T-helper 1 cell (primary cell): ENCODE measurements around the gene MAP3K5.

ENCODE experiments used
- DNase-seq, 5 donors: peaks; one replicate each; pipeline ENCODE4 v3.0.0-alpha.2; 2012 to 2020

The MAP3K5 gene

GRCh38 chr6:136742125-136742524, 50.2 kb downstream of the MAP3K5 start:
- DNase-seq, result no peak

DNA sequence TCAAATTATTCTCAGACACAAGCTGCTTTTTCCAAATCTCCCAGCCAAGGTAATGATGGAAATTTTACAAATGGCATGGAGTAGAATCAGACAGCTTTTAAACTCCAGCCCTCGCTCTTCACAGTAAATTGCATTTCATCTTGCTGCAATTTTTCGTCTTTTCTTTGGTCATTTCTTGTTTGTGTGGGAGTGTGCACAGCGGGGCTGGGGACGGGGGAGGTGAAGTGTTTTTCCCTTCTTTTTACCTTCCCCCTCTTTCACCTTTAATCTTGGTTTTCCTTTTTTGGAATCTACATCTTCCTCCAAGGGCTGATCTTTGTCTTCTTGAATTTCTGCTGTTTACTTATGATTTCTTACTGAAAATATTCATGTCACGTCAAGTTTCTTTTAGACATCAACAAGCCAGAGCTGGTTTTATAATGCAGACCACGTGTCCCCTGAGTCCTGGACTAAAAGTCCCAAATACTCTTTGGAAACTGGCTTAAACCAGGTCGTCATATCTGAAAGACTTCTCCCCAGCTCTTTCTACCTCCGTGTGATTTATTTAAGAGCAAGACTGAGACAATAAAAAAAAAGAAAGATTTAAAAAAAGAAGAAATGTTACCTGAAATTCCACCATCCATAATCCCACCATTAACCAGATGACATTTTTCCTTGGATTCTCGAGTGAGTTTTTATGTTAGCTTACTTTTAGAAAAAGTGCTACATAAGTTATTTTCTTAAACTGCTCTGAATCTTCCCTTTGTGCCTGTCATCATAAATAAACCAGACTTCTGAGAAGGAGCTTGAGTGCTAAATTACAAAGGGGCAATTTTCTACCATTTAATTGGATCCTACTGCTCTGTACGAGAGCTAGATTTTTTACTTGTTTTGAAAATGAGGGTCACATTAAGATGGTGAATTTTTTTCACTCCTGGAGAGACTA, 52.0 kb downstream of the MAP3K5 start:
- no peak for DNase-seq

DNA sequence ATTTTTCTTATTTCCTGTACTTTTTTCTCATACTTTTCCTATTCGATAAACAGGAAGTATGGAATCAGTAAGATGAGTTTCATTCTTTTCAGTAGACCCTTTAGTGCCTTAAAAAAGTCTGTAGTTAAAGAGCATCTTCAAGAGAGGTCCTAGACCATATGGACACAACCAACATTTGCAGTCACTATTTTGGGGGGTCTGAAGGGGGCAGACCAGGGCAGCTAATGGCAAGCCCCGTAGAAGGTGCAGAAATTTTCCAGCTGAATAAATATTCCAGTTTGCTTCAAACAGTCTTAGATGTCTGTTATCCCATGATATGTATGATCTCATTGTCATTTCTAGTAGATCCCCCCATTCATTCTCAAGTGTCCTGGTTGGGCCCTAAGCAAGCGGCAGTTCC, 52.8 kb downstream of the MAP3K5 start:
- DNase-seq, result no peak

DNA sequence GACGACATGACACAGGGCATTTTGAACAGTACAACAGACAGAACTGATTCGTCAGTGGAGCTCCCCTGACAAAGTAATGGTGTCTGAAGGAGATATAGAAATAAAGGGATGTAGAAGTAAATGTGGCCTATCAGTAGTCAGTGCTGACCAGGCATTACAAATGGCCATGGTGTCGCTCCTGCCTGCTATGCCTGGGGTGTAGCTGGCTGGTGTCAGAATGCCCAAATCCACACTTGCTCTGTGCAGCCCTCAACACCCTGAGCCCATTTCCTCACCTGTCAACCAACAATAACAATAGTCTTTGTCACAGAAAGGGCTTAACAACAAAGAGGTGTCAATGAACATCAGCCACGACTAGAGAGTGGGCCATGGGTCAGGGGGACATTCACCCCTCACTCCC, 53.2 kb downstream of the MAP3K5 start:
- DNase-seq, result no peak

DNA sequence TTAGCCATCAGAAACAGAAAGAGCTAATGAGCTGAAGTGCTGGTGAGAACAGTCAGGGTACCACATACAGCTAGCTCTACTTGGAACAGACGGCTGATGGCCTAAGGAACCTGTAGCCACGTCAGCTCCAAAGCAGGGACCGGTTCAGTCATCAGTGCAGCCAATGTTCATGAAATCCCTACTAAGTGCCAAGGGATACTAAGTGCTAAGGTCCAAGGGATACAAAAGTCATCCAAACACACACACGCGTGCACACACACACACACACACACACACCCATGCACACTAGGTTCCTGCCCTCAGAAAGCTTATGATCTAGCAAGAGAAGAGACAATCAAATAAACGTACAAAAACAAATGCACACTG, 53.6 kb downstream of the MAP3K5 start:
- no peak for DNase-seq

- DNase-seq, result no peak
These were observed 54.2 kb downstream of the MAP3K5 start for GRCh38 chr6:136737871-136738691.

DNA sequence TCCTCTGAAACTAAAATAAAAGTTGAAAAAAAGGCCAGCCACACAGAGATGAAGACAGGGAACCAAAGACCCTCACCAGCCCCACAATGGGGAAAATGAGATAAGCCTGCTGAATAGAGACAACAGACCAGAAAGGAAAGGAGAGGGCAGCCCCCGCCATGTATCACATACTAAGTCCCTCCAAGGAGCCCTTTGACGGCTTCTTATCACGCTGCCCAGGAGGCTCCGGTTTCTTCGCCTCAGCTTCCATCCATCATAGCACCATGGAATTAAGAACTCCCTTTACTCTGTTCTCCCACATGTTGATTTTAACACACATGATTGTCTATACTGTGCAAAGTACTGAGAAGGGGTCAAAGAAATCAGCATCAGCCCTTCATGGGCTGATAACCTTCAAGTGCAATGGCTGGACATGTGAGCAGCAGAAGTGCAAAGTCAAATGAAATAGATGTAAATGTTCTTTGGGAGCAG, 54.9 kb downstream of the MAP3K5 start:
- no peak for DNase-seq

DNA sequence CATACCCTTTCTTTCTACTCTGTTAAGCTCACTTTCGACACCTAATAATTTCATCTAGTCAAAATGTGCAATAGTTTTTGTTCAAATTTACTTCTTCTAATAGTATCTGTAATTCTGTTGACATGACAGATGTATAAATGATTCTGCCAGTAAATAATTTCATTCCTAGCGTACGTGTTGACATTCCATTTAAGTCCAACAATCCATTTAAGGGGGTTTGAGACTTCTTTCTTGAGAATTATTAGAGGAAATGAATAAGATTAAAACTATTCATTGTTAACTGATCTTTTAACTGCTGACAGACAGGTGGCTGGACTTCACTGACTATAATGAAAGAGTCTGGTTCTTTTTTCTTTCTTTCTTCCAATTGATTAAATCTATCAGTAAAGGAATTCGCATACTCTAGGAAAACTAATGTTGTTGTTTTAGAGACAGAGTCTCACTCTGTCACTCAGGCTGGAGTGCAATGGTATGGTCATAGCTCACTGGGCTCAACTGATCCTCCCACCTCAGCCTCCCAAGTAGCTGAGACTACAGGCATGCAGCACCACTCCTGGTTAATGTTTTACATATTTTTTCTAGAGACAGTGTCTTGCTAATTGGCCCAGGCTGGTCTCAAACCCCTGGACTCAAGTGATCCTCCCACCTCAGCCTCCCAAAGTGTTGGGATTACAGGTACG, 55.9 kb downstream of the MAP3K5 start:
- DNase-seq, result no peak

DNA sequence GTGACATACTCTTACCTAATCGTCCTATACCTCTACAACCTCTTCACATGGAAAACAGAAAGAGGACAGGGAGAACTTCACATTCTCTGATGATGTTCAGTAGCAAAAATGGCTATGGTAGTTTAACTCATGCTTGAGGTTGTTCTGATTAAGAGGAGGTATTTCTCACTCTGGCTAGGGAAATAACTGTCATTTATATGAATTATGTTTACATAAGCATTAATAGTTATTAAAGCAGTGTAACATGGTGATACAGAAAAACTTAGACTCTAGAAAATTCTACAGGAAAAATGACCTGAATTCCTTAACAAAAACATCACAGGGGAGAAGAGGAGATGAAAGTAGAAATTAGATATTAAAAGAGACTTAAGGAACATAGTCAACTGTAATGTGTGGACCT, 57.3 kb downstream of the MAP3K5 start:
- DNase-seq, result no peak

- no peak for DNase-seq
These were observed 59.4 kb downstream of the MAP3K5 start for GRCh38 chr6:136732889-136733288.

DNA sequence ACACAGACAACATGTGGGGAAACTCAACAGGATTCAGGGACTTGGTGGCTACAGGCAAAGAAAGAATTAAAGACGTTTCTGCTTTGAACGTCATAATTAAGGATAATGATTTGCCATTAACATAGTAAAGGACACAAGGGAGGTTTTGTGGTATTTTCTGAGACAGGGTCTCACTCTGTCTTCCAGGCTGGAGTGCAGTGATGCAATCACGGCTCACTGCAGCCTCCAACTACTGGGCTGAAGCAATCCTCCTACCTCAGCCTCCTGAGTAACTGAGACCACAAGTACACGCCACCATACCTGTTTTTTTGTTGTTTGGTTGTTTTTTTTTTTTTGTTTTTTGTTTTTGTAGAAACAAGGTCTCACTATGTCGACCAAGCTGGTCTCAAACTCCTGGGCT, 62.4 kb downstream of the MAP3K5 start:
- no peak for DNase-seq

DNA sequence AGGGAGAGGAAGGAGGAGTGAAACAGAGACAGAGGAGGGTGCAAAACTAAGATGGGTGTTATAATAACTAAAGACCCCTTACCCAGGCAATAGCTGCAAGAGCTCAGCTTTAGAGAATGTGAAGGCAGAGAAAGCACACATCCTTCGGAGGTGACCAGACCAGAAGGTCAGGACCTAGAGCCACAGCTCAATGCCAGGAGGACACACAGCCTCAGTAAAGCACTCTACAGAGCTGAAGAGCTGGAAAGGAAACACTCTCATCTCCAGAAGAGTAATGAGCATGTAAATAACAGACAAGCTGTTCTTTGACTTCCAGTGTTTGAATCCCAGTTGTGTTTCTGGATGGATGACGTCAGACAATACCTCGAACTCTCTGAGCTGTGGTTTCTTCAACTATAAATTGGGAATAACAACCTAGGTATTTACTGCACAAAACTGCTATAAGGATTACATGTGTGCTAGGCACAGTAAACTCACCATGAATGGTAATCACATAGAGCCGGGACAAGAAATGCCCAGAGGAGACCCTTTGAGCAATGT, 63.2 kb downstream of the MAP3K5 start:
- no peak for DNase-seq

DNA sequence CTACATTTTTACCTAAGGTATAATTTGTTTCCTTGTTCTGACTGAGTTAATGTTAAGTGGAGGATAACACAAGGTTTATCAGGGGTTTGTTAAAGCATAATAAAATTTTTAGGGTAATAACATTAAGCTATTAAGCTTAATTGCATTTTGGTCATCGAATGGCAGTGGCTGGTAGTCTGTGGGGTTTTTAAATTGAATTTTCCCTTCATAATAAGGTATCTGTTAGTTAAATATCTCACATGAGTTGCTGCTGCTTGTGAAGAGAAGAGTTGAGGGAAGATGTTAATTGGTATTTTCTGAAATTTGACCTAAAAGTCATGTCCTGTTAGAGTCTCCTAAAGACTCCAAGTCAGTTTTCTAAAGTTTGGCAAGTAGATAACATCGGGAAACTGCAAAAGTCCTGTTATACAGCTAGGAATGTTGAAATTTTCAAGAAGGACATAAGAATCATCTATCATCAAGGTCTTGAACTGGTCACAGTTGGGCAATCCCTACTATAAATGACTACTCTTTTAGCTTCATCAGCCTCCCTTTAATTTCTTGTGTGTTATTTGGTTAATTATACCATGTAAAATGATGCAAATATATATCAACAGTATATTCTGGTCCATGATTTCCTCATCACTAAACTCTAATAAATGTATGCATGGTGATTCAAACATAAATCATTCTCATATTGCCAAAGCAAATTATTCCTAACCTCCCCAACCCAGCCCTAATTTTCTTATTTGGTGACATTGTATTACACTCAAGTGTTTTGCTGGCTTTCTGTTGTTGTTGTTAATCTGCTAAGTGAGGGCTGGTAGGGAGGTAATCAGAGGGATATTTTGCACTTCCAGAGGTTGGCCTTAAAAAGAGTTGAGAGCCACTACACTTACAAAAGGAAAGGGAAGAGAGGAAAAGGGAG, 64.0 kb downstream of the MAP3K5 start:
- no peak for DNase-seq

- DNase-seq, result no peak
These were observed 65.3 kb downstream of the MAP3K5 start for GRCh38 chr6:136726837-136727557.

DNA sequence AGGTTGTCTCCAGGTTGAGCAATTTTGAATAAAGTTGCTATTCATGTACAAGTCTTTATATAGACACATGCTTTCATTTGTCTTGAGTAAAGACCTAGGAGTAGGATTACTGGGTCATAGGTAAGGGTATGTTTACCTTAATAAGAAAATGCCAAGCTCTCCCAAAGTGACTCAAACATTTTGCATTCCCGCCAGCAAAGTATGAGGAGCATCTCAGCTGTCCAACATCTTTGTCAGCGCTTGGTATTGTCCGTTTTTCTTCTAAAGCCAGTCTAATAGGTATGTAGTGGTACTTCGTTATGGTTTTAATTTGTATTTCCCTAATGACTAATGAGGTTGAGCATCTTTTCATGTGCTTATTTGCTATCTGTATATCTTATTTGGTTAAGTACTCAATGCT, 67.2 kb downstream of the MAP3K5 start:
- no peak for DNase-seq

GRCh38 chr6:136723780-136724179, 68.5 kb downstream of the MAP3K5 start:
- peak in 3 of 5 donors; percentile 7 to 58 (median 10) for DNase-seq

DNA sequence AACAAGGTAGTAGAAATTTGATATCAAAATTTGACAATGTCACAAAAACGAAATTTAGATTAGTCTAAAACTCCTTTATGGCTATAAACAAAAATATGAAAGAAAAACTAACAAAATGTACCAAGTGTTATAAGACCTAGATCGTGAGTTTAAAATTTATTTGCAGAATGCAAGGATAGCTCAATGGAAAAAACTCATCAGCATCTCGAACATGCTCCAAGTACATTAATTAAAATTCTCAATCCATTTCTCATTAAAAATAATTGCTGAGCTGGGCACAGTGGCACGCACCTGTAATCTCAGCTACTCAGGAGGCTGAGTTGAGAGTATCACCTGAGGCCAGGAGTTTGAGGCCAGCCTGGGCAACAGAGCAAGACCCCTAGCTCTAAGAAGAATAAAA, 70.8 kb downstream of the MAP3K5 start:
- DNase-seq, result no peak

DNA sequence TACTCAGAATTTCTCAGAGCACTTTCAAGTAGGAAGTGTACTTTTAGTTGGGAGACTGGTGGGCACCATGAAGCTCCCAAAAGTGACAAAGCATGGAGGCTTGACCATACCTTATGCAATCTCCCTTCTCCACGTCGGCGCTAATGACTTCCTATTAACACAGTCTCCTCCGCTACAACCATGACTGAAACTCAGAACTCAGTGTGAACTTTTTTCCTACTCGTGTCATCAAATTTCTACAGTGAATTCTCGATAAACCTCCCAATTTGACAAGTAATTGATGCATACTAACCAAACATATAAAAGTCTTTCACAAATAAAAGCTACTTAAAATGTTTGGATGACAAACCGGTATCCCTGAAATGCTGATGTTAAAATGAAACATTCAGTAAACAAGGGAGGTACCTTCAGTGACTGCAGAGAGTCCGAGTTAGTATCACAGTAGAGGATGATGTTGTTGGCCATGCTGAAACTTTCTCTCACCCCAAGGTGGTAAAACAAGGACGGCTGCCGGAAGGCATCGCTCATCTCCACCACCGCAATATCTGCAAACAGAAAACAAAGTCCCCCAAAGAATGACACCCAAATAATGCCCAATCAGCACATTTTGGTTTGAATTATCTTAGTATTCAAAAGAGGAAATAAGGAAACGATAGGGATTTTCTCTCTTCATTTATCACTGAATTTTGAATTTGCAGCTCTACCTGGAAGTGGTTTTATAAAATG, 72.1 kb downstream of the MAP3K5 start:
- peak in 1 of 5 donors; percentile 31 for DNase-seq

DNA sequence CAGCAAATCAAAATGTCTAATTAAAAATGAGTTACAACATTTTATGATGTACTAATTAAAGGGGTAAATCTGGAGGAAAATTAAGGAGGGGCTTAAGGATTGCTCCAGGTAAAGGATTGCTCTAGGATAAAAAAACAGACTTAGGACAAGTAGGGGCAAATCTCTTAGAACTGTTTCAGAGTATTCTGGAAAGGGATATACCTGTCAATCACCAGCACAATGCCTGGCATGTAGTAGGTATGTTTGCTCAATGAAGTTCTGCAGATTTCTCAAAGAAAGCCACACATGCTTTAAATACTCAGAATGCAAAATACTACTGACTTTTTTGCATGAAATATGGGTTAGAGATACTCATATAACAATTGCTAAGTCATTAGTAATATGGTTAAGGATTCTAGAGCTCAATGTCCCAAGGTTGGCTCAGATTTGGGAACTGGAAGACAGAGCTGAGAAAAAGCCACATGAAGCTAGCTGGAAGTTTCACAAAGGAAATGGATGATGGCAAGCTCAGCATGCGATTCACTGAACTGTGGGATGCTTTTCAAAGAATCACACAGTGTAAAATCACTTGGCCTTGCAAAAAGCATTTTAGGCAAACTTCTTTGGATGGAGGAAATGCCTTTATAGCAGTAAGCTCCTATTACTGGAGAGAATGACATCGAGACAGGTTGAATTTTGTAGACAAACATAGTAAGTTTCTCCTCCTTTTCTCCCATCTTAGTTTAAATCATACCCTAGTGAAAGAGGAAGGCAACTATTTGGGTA, 72.8 kb downstream of the MAP3K5 start:
- DNase-seq, result peak in 1 of 5 donors; percentile 46

DNA sequence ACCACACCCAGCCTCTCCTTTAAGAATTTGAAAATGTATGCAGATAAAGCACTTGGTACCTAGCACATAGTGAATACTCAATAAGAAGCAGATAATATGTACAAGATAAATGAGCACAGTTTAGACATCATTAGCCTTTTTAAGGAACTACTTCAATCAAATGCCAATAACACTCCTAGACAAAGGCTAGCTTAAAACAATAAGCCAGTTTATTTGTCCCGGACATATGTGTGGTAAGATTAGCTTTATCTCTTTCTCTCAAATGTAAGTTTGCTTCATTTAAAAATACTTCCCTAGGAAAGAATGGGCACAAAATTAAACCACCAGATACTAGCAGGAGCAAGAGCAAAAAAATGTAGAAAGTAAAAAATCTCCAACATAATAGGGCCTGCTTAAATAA, 73.8 kb downstream of the MAP3K5 start:
- no peak for DNase-seq
